ENCODE data around the gene SSNA1. TPM values are rescaled to one million over a fixed set of nuclear protein-coding genes. Genes with fewer than 3 reads are reported as not detected.

SSNA1 gene
- total and polyA plus RNA-seq, 5 experiments from 2014 or later: 39.2 to 123 (median 97.8) TPM

DNA sequence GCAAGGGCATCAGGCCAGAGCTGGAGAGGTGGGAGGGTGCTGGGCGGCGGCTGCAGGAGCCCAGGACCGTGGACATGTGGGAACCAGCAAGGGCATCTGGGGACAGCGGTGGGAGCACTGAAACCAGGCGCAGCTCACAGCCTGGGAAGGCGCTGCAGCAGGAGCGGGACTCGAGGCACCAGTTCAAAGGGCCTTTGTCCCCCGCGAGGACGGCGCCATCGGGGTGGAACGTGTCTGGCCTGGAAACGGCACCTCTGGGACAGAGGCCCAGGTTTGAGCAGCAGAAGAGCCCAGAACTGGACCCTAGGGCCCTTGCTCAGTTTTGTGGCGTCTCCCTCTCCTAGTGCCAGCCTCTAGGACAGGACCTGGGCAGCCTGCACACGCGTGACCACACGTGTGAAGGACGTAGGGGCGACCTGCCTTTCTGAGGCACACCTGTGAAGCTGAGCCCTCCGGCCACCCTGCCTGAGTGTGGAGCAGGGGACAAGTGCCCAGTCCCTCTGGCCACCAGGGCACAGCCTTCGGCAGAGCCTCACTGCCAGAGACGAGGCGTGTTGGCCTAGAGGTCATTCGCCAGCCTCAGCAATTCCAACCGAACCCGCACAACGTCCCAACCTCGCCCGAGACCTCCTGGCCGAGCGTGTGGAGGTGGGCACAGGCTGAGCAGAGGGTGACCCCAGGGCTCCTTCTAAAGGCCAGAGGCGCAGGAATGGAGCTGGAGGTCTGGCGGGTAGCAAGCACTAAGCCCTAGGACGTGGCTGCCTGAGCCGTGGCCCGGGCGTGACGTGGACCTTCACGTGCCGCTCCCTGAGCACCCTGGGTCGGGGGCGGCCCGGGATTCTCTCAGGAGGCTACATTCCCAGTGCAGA lies 14.4 kb upstream of the SSNA1 start:
- Mint-ChIP-seq H3K27me3 (peaks cover 0 to 14% (median 3%) of the 10 kb centered on the region in 5 donors), H3K36me3 (peaks cover 0 to 8% (median 0%) of the 10 kb centered on the region in 3 donors), H3K4me1 (peaks cover 0 to 13% (median under 1%) of the 10 kb centered on the region in 4 donors), H3K4me3 (peak overlapping the region in 1 of 10 donors; percentile 45), H3K9me3 (no peaks in the 10 kb centered on the region), H3K27ac (no peak overlapping the region)
- no peak for DNase-seq
- ATAC-seq: no peak
- POLR2A ChIA-PET: interaction anchor here (1.2 to 2.4 kb wide), 3 partner anchors 12 to 44 kb away, joined by 3 to 11 read pairs (median 5); partner anchors contain the start of genes ANAPC2 and SSNA1

DNA sequence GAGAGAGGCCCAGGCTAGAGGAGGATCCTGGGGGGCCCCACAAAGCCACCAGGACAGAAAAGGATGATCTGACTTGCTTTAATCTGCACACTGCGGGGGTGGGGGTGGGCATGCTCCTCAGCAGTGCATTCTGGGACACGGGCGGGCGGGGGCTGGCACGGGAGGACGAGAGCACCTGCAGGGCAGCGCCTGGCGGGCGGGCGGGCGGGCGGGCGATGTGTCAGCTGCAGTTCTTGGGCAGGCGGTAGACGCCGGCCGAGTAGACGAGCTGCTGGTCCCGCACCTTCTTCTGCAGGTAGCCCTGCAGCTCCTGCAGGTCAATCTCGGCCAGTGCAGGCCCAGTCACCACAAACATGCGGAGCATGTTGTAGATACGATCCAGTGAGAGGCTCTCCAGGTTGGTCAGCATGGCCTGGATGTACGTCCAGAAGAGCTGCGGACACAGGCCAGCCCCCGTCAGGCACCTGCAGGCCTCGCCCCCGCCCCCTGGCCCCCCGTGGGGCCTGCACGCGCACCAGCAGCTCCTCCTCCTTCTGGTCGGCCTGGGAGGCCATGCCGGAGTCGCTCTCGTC lies 13.7 kb upstream of the SSNA1 start:
- H3K27me3 Mint-ChIP-seq: peaks cover 0 to 14% (median 3%) of the 10 kb centered on the region in 5 donors
- POLR2A ChIA-PET: interaction anchor here (0.5 to 2.4 kb wide), 5 partner anchors 11 to 85 kb away, joined by 3 to 11 read pairs (median 3); partner anchors contain the start of genes ANAPC2 and SSNA1
- DNase-seq (no peak), ATAC-seq (peak; percentile 24 to 48)
- peak overlapping the region in 5 of 10 donors; percentile 14 to 39 (median 26) for H3K4me3 Mint-ChIP-seq
- no peaks in the 10 kb centered on the region for H3K9me3 Mint-ChIP-seq
- H3K36me3 Mint-ChIP-seq: peaks cover 0 to 13% (median 0%) of the 10 kb centered on the region in 3 donors
- H3K27ac Mint-ChIP-seq: no peak overlapping the region
- H3K4me1 Mint-ChIP-seq: peaks cover 0 to 13% (median under 1%) of the 10 kb centered on the region in 4 donors

DNA sequence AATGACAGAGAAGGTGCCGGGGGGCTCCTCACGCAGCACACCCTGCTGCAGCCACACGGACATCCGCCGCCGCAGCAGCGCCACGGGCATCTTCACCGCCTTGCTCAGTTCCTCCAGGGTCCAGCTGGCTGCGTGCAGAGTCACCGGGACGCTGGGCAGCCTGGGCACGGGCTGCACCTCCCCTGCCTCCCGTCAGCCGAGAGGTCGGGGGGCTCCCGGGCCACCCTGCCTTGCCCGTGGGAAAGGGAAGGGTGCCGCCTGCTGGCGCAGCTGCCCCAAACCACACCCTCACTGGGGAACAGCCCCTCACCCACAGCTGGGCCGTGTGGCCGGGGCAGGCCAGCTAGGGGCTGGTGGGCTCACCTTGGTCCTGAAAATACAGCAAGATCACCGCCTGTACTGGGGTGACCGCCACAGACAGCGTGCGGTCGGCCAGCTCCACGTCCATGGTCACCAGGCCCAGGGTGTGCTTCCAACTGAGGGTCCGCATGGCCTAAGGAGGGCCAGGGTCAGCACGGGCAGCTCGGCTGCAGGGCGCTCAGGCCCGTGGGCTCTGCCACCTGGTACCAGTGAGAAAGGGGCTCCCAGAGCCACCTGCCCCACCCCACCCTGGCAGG lies 13.0 kb upstream of the SSNA1 start:
- Mint-ChIP-seq H3K9me3 (no peaks in the 10 kb centered on the region), H3K27me3 (peaks cover 0 to 8% (median 0%) of the 10 kb centered on the region in 5 donors), H3K27ac (no peak overlapping the region), H3K4me3 (peak overlapping the region in 4 of 10 donors; percentile 18 to 39 (median 26)), H3K4me1 (peaks cover 0 to 13% (median under 1%) of the 10 kb centered on the region in 4 donors), H3K36me3 (peaks cover 0 to 17% (median 3%) of the 10 kb centered on the region in 3 donors)
- DNase-seq (no peak), ATAC-seq (peak in 1 of 2 donors; percentile 24)
- POLR2A ChIA-PET: interaction anchor here (1.1 to 2.4 kb wide), 4 partner anchors 10 to 46 kb away, joined by 3 to 11 read pairs (median 4); partner anchors contain the start of genes ANAPC2 and SSNA1

DNA sequence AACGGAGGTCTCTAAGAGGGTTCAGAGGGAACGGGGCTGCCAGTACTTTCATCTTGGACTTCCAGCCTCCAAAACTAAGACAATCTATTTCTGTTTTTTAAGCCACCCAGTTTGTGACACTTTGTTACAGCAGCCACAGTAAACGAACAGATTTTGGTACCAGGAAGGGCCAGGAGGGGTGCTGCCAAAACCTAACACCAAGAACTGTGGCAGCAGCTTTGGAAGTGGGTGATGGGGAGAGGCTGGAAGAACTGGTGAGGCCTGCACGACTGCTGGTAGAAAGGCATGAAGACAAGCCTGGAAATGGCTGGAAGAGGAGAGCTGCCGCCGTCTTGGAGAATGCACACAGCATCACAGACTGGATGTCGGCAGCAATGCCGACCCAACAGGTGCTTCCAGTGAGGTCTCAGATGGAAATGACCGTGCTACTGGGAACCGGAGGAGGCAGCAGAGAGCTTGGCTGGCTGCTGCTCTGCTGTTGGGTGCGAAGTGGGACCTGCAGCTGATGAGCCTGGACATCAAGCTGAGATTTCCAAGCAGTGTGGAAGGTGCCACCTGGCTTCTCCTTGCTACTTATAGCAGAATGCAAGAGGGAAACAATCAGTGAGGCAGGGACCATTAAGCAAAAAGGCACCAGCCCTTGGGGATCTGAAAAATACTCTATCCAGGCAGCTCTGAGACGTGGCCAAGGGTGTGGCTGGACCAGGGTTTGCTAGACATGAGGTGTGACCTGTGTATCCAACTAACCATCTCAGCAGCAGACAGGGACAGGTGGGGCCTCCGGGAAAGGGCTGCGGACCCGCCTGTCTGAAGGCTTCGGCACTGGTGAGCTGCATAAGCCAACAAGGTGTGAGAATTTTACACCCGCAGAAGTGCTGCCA lies 11.9 kb upstream of the SSNA1 start:
- H3K4me3 Mint-ChIP-seq: no peak overlapping the region

GRCh38 chr9:137178201-137178938 lies 10.1 kb upstream of the SSNA1 start:
- no peaks in the 10 kb centered on the region for H3K27me3 Mint-ChIP-seq
- POLR2A ChIA-PET: interaction anchor here (0.6 to 1.7 kb wide), 3 partner anchors 9 to 45 kb away, joined by 4 read pairs; no protein-coding TSS in a partner anchor
- H3K9me3 Mint-ChIP-seq: no peaks in the 10 kb centered on the region
- no peak overlapping the region for H3K4me3 Mint-ChIP-seq
- peaks cover 0 to 9% (median under 1%) of the 10 kb centered on the region in 4 donors for H3K4me1 Mint-ChIP-seq
- peaks cover 0 to 31% (median 9%) of the 10 kb centered on the region in 3 donors for H3K36me3 Mint-ChIP-seq
- ATAC-seq: no peak
- H3K27ac Mint-ChIP-seq: no peak overlapping the region
- DNase-seq: no peak

More for the DNA sequence above, 11.9 kb upstream of the SSNA1 start:
- POLR2A ChIA-PET: interaction anchor here (0.8 kb wide), 1 partner anchor 19 kb away, joined by 3 read pairs; no protein-coding TSS in a partner anchor
- peak; percentile 62 to 69 for ATAC-seq
- DNase-seq: peak in 1 of 10 donors; percentile 30
- Mint-ChIP-seq H3K36me3 (peaks cover 0 to 17% (median 3%) of the 10 kb centered on the region in 3 donors), H3K27me3 (peaks cover 0 to 2% (median 0%) of the 10 kb centered on the region in 5 donors), H3K9me3 (no peaks in the 10 kb centered on the region), H3K4me1 (peaks cover 0 to 13% (median under 1%) of the 10 kb centered on the region in 4 donors), H3K27ac (peak overlapping the region in 4 of 10 donors; percentile 29 to 78 (median 50))

GRCh38 chr9:137178939-137179630 lies 9.4 kb upstream of the SSNA1 start:
- no peak overlapping the region for H3K4me3 Mint-ChIP-seq
- no peak for ATAC-seq
- H3K4me1 Mint-ChIP-seq: peaks cover under 1 to 6% (median 2%) of the 10 kb centered on the region in 4 donors
- no peaks in the 10 kb centered on the region for H3K27me3 Mint-ChIP-seq
- no peak overlapping the region for H3K27ac Mint-ChIP-seq
- peaks cover 0 to 37% (median 12%) of the 10 kb centered on the region in 3 donors for H3K36me3 Mint-ChIP-seq
- DNase-seq: no peak
- H3K9me3 Mint-ChIP-seq: no peaks in the 10 kb centered on the region
- POLR2A ChIA-PET: interaction anchor here (0.6 to 2.2 kb wide), 3 partner anchors 8 to 44 kb away, joined by 4 to 6 read pairs (median 4); no protein-coding TSS in a partner anchor

- H3K36me3 Mint-ChIP-seq: peaks cover 0 to 43% (median 12%) of the 10 kb centered on the region in 3 donors
- POLR2A ChIA-PET: interaction anchor here (2.2 kb wide), 1 partner anchor 44 kb away, joined by 6 read pairs; no protein-coding TSS in a partner anchor
- DNase-seq (no peak), ATAC-seq (no peak)
- H3K4me1 Mint-ChIP-seq: peaks cover 3 to 8% (median 6%) of the 10 kb centered on the region in 4 donors
- no peaks in the 10 kb centered on the region for H3K9me3 Mint-ChIP-seq
- H3K27ac Mint-ChIP-seq: no peak overlapping the region
- H3K27me3 Mint-ChIP-seq: no peaks in the 10 kb centered on the region
- no peak overlapping the region for H3K4me3 Mint-ChIP-seq
Measured at GRCh38 chr9:137179761-137180160, 8.7 kb upstream of the SSNA1 start.

- no peak for DNase-seq
- POLR2A ChIA-PET: interaction anchor here (2.2 kb wide), 1 partner anchor 43 kb away, joined by 6 read pairs; no protein-coding TSS in a partner anchor
- ATAC-seq: no peak
- Mint-ChIP-seq H3K27ac (no peak overlapping the region), H3K9me3 (no peaks in the 10 kb centered on the region), H3K27me3 (no peaks in the 10 kb centered on the region), H3K4me3 (no peak overlapping the region), H3K4me1 (peaks cover 4 to 12% (median 6%) of the 10 kb centered on the region in 4 donors), H3K36me3 (peaks cover 0 to 45% (median 12%) of the 10 kb centered on the region in 3 donors)
Measured at GRCh38 chr9:137180491-137180890, 8.0 kb upstream of the SSNA1 start.

GRCh38 chr9:137181680-137182079 lies 6.8 kb upstream of the SSNA1 start:
- no peak for DNase-seq
- POLR2A ChIA-PET: interaction anchor here (0.6 kb wide), 1 partner anchor 49 kb away, joined by 6 read pairs; no protein-coding TSS in a partner anchor
- no peaks in the 10 kb centered on the region for H3K9me3 Mint-ChIP-seq
- no peak overlapping the region for H3K27ac Mint-ChIP-seq
- H3K27me3 Mint-ChIP-seq: no peaks in the 10 kb centered on the region
- H3K4me3 Mint-ChIP-seq: peak overlapping the region in 1 of 10 donors; percentile 4
- ATAC-seq: no peak
- H3K36me3 Mint-ChIP-seq: peaks cover 0 to 45% (median 14%) of the 10 kb centered on the region in 3 donors
- peaks cover 4 to 20% (median 10%) of the 10 kb centered on the region in 4 donors for H3K4me1 Mint-ChIP-seq

DNA sequence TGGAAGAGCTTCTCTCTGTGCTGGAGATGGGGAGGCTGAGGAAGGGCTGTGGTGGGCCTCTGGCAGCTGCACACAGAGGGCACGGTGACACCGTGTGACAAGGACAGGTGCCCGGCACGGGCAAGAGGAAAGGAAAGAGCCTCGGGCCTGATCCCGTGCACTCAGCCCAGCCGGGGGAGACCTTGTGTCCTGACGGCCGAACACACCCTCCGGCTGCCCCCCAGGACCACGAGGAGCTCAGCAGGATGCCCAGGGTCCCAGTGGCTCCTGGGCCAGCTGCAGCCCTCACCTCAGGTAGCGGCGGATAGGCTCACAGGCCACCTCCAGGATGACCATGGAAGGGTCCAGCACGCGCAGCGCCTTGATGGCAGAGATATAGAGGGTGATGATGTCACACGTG lies 5.6 kb upstream of the SSNA1 start:
- Mint-ChIP-seq H3K4me3 (peak overlapping the region in 1 of 10 donors; percentile 71), H3K9me3 (no peaks in the 10 kb centered on the region), H3K27me3 (no peaks in the 10 kb centered on the region), H3K36me3 (peaks cover 0 to 40% (median 16%) of the 10 kb centered on the region in 3 donors), H3K4me1 (peaks cover 4 to 31% (median 19%) of the 10 kb centered on the region in 4 donors), H3K27ac (no peak overlapping the region)
- DNase-seq: no peak
- ATAC-seq: no peak
- POLR2A ChIA-PET: interaction anchor here (1.0 to 1.2 kb wide), 2 partner anchors 40 to 58 kb away, joined by 3 to 5 read pairs; partner anchors contain the start of gene TUBB4B
